Caco-2 (cell line): Measurements from ENCODE around the gene TMEM125. TPM values are rescaled to one million over a fixed set of nuclear protein-coding genes. Genes with fewer than 3 reads are reported as not detected.

Experiments
- BruUV-seq: library from RNA; stranded (reverse); fragments of 400-500 nt; replicated peaks from 2 replicates; lab custom pipeline; 2021; lab: Mats Ljungman, UMichigan
- CTCF ChIA-PET: fragments of 300-600 bp; sonication (Branson Sonifier 250); formaldehyde crosslinking; loops from one replicate; lab custom pipeline; 2022; ENCODE audit warnings: antibody characterized with exemption; lab: Charles Lee
- POLR2A ChIA-PET: fragments of 300-600 bp; sonication (Branson Sonifier 250); formaldehyde crosslinking; loops from one replicate; lab custom pipeline; 2022; ENCODE audit warnings: antibody characterized with exemption; lab: Charles Lee
- DNase-seq, 2 experiments: peaks; one replicate each; pipeline versions ENCODE4 v3.0.0 to v3.0.0-alpha.2; 2020 to 2022
- H3K27me3 ChIP-seq: replicated peaks from 2 replicates; pipeline ENCODE4 v1.6.0; 2011; ENCODE audit warnings: low read length; ENCODE audit not compliant: control insufficient read depth, insufficient read depth
- H3K36me3 ChIP-seq: 2 replicates; pipeline ENCODE4 v1.5.1; 2011; ENCODE audit warnings: low read length; ENCODE audit not compliant: control insufficient read depth, insufficient read depth
- H3K4me1 ChIP-seq: fragments of 250-450 bp; sonication (Bioruptor Pico); 2 replicates; pipeline ENCODE4 v1.5.1; 2020; ENCODE audit warnings: mild to moderate bottlenecking
- H3K4me3 ChIP-seq: 2 replicates; pipeline ENCODE4 v1.5.1; 2011; ENCODE audit warnings: low read depth, mild to moderate bottlenecking, control low read depth, low read length
- H3K9me3 ChIP-seq: fragments of 250-450 bp; sonication (Bioruptor Pico); 2 replicates; pipeline ENCODE4 v1.5.1; 2020; ENCODE audit warnings: mild to moderate bottlenecking, moderate library complexity
- H3K27ac Mint-ChIP-seq: one replicate; pipeline ENCODE4 v1.8.0; 2022; ENCODE audit warnings: mixed read lengths; ENCODE audit not compliant: unreplicated experiment
- H3K27me3 Mint-ChIP-seq: one replicate; pipeline ENCODE4 v1.8.0; 2022; ENCODE audit warnings: mixed read lengths; ENCODE audit not compliant: insufficient read depth, unreplicated experiment
- H3K36me3 Mint-ChIP-seq: one replicate; pipeline ENCODE4 v1.8.0; 2022; ENCODE audit warnings: mild to moderate bottlenecking, mixed read lengths; ENCODE audit not compliant: insufficient read depth, unreplicated experiment
- H3K4me1 Mint-ChIP-seq: one replicate; pipeline ENCODE4 v1.8.0; 2022; ENCODE audit warnings: low read depth, mixed read lengths; ENCODE audit not compliant: unreplicated experiment
- H3K4me3 Mint-ChIP-seq: one replicate; pipeline ENCODE4 v1.8.0; 2022; ENCODE audit warnings: mild to moderate bottlenecking, moderate library complexity, mixed read lengths; ENCODE audit not compliant: unreplicated experiment
- H3K9me3 Mint-ChIP-seq: one replicate; pipeline ENCODE4 v1.8.0; 2022; ENCODE audit warnings: mixed read lengths; ENCODE audit not compliant: unreplicated experiment
- CTCF ChIP-seq, 2 experiments: fragments of 200-600 bp in 1 of 2; IDR thresholded peaks; 1 replicate in 1 of 2; 2 replicates in 1 of 2; pipeline versions ENCODE4 v1.5.1 to v1.8.0; 2011 to 2022; ENCODE audit warnings: antibody characterized with exemption in 1 of 2, control low read depth in 1 of 2, inconsistent platforms in 1 of 2, low read depth in 1 of 2, low read length in 1 of 2, mild to moderate bottlenecking in 1 of 2, moderate library complexity in 1 of 2; ENCODE audit not compliant: insufficient read depth in 1 of 2, severe bottlenecking in 1 of 2, unreplicated experiment in 1 of 2
- intact Hi-C: fragments of 100-400 bp; cut with micrococcal nuclease; formaldehyde crosslinking; loops from one replicate; pipeline ENCODE4 v1.10.0; 2022; ENCODE audit not compliant: unreplicated experiment
- total RNA-seq: library from RNA; stranded (reverse); gene quantifications from 2 replicates; pipeline ENCODE4 v1.2.3, GENCODE V29; 2022

Gene TMEM125
- total RNA-seq, 1 experiment from 2014 or later: 25.9 TPM

- H3K4me3 Mint-ChIP-seq: no peak overlapping the region
- H3K4me1 Mint-ChIP-seq: peaks cover 13% of the 10 kb centered on the region
These were observed 9.4 kb downstream of the TMEM125 start for GRCh38 chr1:43279161-43279560.

GRCh38 chr1:43279666-43280065 is 9.9 kb downstream of the TMEM125 start:
- no peak for TF ChIP-seq CTCF (IDR thresholded peaks at IDR 0.05; ENCODE audit: insufficient read depth in 1 of 2, low read depth in 1 of 2, low read length in 1 of 2, severe bottlenecking in 1 of 2, unreplicated experiment in 1 of 2)
- peaks cover 2% of the 10 kb centered on the region for H3K36me3 ChIP-seq
- Mint-ChIP-seq H3K27me3 (no peaks in the 10 kb centered on the region), H3K4me3 (no peak overlapping the region), H3K27ac (no peak overlapping the region), H3K9me3 (no peaks in the 10 kb centered on the region), H3K4me1 (peaks cover 18% of the 10 kb centered on the region), H3K36me3 (peaks cover 3% of the 10 kb centered on the region)
- no TSS peak for BruUV-seq
- intact Hi-C loops: loop anchor here (10.0 kb wide), 1 partner anchor 45 kb away; no protein-coding TSS in a partner anchor
- ChIA-PET POLR2A (interaction anchor here (0.6 kb wide), 1 partner anchor 13 kb away, joined by 5 read pairs; no protein-coding TSS in a partner anchor), CTCF (interaction anchor here (0.6 kb wide), 1 partner anchor 117 kb away, joined by 3 read pairs; no protein-coding TSS in a partner anchor)
- H3K27me3 ChIP-seq: no peaks in the 10 kb centered on the region
- no peak for DNase-seq
- H3K9me3 ChIP-seq: no peaks in the 10 kb centered on the region
- H3K4me1 ChIP-seq: peaks cover 24% of the 10 kb centered on the region
- no peak overlapping the region for H3K4me3 ChIP-seq

More at GRCh38 chr1:43279161-43279560, 9.4 kb downstream of the TMEM125 start:
- intact Hi-C loops: no loop called here
- DNase-seq: no peak
- ChIA-PET CTCF (interaction anchor here (0.6 kb wide), 1 partner anchor 118 kb away, joined by 3 read pairs; no protein-coding TSS in a partner anchor), POLR2A (interaction anchor here (0.6 kb wide), 1 partner anchor 13 kb away, joined by 5 read pairs; no protein-coding TSS in a partner anchor)
- Mint-ChIP-seq H3K9me3 (no peaks in the 10 kb centered on the region), H3K27me3 (no peaks in the 10 kb centered on the region), H3K36me3 (peaks cover 8% of the 10 kb centered on the region), H3K27ac (no peak overlapping the region)
- no peaks in the 10 kb centered on the region for H3K27me3 ChIP-seq
- H3K4me3 ChIP-seq: no peak overlapping the region
- no peaks in the 10 kb centered on the region for H3K9me3 ChIP-seq
- peaks cover 20% of the 10 kb centered on the region for H3K4me1 ChIP-seq
- H3K36me3 ChIP-seq: peaks cover 2% of the 10 kb centered on the region
- no TSS peak for BruUV-seq
- no peak for TF ChIP-seq CTCF (IDR thresholded peaks at IDR 0.05; ENCODE audit: insufficient read depth in 1 of 2, low read depth in 1 of 2, low read length in 1 of 2, severe bottlenecking in 1 of 2, unreplicated experiment in 1 of 2)

GRCh38 chr1:43280692-43281091 is 10.9 kb downstream of the TMEM125 start:
- intact Hi-C loops: loop anchor here (10.0 kb wide), 1 partner anchor 46 kb away; no protein-coding TSS in a partner anchor
- Mint-ChIP-seq H3K27ac (no peak overlapping the region), H3K36me3 (peaks cover 5% of the 10 kb centered on the region), H3K4me3 (no peak overlapping the region), H3K9me3 (no peaks in the 10 kb centered on the region), H3K27me3 (no peaks in the 10 kb centered on the region), H3K4me1 (peaks cover 19% of the 10 kb centered on the region)
- H3K27me3 ChIP-seq: no peaks in the 10 kb centered on the region
- H3K4me3 ChIP-seq: no peak overlapping the region
- TF ChIP-seq CTCF (IDR thresholded peaks at IDR 0.05; ENCODE audit: insufficient read depth in 1 of 2, low read depth in 1 of 2, low read length in 1 of 2, severe bottlenecking in 1 of 2, unreplicated experiment in 1 of 2): no peak
- peaks cover 27% of the 10 kb centered on the region for H3K4me1 ChIP-seq
- H3K36me3 ChIP-seq: peaks cover 2% of the 10 kb centered on the region
- DNase-seq: no peak
- POLR2A ChIA-PET: no interaction called here
- CTCF ChIA-PET: no interaction called here
- no peaks in the 10 kb centered on the region for H3K9me3 ChIP-seq
- no TSS peak for BruUV-seq
